Measurements from ENCODE around the gene NELFCD.

NELFCD gene

DNA sequence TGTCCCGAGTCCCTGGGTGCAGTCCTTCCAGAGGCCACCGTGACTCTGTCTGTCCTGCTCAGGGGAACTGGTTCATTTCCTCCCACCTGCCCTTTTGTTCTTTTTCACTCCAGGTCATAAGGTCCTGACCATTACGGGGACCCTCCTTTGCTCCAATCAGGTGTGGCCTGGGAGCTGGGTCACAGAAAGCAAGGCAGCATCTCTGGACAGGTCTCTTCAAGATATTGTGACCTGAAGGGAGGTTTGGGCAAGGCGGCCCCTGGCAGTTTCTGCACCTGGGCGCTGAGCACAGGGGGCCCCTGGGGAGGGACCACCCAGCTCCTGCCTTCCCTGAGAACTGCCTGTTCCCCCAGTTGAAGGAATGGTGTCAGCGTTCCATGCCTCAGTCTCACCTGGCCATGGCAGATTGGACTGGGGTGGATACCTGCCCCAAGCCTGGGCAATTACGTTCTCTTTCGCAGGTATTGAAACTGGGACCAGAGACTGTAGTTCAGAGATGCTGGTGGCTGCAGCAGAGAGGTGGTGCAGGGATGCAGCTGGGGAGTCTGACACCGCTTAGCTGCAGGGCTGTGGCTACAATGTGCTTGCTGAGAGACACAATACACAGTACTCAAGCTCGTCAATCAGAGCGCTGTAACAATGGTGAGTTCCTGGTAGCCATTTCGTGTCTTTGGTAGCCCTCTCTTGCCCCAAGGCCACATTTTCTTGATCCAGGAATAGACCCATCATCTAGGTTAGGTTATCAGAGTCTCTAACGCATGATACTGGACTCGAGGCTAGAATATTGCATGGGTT is 15.6 kb upstream of the NELFCD start:
- TF ChIP-seq, protein P1, sequence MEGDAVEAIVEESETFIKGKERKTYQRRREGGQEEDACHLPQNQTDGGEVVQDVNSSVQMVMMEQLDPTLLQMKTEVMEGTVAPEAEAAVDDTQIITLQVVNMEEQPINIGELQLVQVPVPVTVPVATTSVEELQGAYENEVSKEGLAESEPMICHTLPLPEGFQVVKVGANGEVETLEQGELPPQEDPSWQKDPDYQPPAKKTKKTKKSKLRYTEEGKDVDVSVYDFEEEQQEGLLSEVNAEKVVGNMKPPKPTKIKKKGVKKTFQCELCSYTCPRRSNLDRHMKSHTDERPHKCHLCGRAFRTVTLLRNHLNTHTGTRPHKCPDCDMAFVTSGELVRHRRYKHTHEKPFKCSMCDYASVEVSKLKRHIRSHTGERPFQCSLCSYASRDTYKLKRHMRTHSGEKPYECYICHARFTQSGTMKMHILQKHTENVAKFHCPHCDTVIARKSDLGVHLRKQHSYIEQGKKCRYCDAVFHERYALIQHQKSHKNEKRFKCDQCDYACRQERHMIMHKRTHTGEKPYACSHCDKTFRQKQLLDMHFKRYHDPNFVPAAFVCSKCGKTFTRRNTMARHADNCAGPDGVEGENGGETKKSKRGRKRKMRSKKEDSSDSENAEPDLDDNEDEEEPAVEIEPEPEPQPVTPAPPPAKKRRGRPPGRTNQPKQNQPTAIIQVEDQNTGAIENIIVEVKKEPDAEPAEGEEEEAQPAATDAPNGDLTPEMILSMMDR (conservative IDR thresholded peaks at IDR 0.05), result no peak
- H3K27ac ChIP-seq, result no peak overlapping the region

DNA sequence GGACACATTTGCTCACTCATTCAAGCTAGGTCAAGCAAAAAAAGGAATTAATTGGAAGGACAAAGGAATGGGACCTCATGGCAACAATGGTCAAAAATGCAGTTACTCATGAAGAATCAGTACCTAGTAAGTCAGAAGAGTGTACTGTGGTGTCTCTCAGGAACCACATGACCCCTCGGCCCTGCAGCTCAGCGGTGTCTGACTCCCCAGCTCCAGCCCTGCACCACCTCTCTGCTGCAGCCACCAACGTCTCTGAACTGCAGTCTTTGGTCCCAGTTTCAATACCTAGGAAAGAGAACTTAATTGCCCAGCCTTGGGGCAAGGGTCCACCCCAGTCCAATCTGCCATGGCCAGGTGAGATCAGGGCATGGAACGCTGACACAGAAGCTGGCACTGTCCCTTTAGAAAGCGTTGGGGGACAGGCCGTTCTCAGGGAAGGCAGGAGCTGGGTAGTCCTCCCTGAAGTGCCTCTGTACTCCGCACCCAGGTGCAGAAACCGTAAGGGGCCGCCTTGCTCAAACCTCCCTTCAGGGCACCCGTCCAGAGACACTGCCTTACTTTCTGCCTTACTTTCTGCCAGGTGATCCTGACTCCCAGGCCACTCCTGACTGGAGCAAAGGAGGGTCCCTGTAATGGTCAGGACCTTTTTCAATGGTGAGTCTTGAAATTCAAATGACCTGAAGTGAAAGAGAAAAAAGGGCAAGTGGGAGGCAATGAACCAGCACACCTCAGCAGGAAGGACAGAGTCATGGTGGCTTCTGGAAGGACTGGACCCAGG is 13.2 kb upstream of the NELFCD start:
- no peak overlapping the region for H3K27ac ChIP-seq
- TF ChIP-seq, protein P1 (conservative IDR thresholded peaks at IDR 0.05), result no peak

DNA sequence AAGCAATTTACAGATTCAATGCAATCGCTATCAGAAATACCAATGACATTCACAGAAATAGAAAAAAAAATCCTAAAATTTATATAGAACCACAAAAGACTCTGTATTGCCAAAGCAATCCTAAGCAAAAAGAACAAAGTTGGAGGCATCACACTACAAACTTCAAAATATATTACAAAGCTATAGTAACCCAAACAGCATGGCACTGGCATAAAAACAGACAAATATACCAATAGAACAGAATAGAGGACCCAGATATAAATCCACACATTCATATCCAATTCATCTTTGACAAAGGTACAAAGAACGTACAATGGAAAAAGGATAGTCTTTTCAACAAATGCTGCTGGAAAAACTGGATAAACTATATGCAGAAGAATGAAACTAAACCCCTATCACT is 11.6 kb upstream of the NELFCD start:
- TF ChIP-seq, protein P1 (conservative IDR thresholded peaks at IDR 0.05), result no peak
- no peak overlapping the region for H3K27ac ChIP-seq

DNA sequence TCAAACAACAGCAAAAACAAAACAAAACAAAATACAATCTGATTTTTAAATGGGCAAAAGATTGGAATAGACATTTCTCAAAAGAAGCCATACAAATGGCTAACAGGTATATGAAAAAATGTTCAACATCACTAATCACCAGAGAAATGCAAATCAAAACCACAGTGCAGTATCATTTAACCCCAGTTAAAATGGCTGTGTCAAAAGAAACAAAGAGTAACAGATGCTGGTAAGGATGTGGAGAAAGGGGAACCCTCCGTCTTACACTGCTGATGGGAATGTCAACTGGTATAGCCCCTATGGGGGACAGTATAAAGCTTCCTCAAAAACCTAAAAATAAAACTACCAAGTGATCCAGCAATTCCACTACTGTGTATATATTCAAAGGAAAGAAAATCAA is 10.9 kb upstream of the NELFCD start:
- TF ChIP-seq, protein P1 (conservative IDR thresholded peaks at IDR 0.05), result no peak
- H3K27ac ChIP-seq, result no peak overlapping the region

DNA sequence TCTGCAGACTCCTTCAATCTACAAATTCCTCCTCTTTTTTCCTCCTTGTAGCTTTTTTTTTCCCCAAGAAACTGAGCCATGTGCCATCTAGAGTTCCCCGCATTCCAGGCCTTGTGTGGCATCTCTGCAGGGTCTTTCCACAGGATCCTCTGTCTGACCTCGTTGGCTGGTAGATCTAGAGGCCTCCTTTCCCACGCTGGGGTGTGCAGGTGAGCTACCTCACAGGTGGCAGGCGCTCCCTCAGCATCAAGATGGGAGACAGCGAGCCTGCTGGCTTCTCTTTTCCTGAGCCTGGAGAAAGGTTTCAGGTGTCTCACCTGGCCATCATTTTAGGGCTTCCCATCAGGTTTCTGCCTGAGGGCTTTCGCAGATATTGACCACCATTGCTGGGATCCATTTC is 9.6 kb upstream of the NELFCD start:
- TF ChIP-seq, protein P1 (conservative IDR thresholded peaks at IDR 0.05), result no peak

DNA sequence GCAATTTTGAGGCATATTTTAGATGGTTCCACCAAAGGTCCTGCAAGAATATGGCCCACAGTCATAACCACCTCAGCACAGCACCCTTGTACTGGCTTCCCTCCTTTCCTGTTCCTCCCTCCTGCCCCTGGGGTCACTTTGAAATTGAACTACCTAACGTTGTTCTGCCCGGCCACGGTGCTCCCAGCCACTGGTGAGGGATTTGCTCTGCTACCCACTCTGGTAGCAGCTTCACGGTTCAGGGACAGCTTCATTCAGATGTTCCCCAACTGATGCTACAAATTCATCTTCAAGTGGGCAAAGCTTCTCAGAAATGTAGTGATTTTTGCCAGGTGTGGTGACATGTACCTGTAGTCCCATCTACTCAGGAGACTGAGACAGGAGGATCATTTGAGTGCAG is 7.9 kb upstream of the NELFCD start:
- TF ChIP-seq, protein P1 (conservative IDR thresholded peaks at IDR 0.05), result no peak
- H3K27ac ChIP-seq, result no peak overlapping the region

More for the DNA sequence above, 9.6 kb upstream of the NELFCD start:
- no peak overlapping the region for H3K27ac ChIP-seq

DNA sequence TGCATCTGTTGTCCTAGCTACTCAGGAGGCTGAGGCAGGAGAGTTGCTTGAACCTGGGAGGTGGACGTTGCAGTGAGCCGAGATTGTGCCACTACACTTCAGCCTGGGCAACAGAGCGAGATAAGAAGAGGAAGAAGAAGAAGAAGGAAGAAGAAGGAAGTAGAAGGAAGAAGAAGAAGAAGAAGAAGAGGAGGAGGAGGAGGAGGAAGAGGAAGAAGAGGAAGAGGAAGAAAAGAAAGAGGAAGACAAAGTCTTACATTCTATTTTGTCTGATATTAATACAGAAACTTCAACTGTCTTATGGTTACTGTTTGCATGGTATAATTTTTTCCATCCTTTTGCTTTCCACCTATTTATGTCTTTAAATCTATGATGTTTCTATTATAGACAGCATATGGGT is 7.2 kb upstream of the NELFCD start:
- no peak overlapping the region for H3K27ac ChIP-seq
- TF ChIP-seq, protein P1 (conservative IDR thresholded peaks at IDR 0.05), result no peak

Measured in VCaP (cell line).